PFSK-1 (cell line): ENCODE measurements around the gene S100A1.

ENCODE experiments used
- FOXP2 ChIP-seq: optimal IDR thresholded peaks from 2 replicates; pipeline ENCODE3; 2011; ENCODE audit warnings: borderline replicate concordance, control low read depth, inconsistent platforms; ENCODE audit not compliant: insufficient read depth; ENCODE audit errors: extremely low read length, extremely low read depth
- POLR2AphosphoS5 ChIP-seq: IDR thresholded peaks from 2 replicates; pipeline ENCODE4 v1.6.1; 2012; ENCODE audit warnings: low read depth, mild to moderate bottlenecking, control low read depth, low read length, moderate library complexity
- SIN3A ChIP-seq: IDR thresholded peaks from 2 replicates; pipeline ENCODE4 v1.6.1; 2012; ENCODE audit warnings: mild to moderate bottlenecking, low read length, moderate library complexity, borderline replicate concordance; ENCODE audit not compliant: insufficient read depth
- TAF1 ChIP-seq: IDR thresholded peaks from 2 replicates; pipeline ENCODE4 v1.6.1; 2012; ENCODE audit warnings: low read length, control low read depth, borderline replicate concordance; ENCODE audit not compliant: insufficient read depth
- TF ChIP-seq, protein P1 (sequence below), 2 experiments: IDR thresholded peaks; 2 replicates each; pipeline versions ENCODE4 v1.6.1 to v1.8.0; 2011 to 2012; ENCODE audit warnings: low read depth in 2 of 2, low read length in 2 of 2, control low read depth in 1 of 2, inconsistent platforms in 1 of 2, mild to moderate bottlenecking in 1 of 2, moderate library complexity in 1 of 2; ENCODE audit not compliant: insufficient read depth in 1 of 2

S100A1 gene

DNA sequence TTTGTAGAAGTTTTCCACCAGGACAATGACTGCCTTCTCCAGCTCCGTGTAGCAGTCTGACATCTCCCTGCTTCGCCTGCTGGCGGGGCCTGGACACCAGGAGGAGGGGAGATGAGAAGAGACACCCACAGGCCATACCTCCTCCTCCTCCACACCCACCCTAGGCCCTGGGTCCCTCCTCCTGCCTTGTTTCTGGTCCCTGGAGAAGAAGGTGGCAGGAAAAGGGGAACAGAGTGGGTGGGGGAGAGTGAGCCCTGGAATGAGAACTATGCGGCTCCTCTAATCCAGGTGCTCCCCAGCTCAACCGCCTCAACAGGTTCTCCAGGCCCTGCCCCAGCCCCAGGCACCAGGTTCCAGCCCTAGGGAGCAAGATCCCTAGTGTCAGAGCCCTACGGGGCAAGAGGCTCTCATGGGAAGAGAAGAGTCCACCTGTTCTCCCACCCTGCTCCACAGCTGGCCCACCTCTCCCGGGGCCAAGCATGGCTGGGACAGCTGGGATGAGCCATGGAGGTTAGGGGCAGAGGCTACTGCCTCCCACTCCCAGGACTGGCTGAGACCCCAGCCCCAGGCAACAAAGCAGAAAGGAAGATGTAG is 20.0 kb upstream of the S100A1 start:
- TF ChIP-seq FOXP2, result no peak
- TF ChIP-seq TAF1, result no peak
- TF ChIP-seq, protein P1, sequence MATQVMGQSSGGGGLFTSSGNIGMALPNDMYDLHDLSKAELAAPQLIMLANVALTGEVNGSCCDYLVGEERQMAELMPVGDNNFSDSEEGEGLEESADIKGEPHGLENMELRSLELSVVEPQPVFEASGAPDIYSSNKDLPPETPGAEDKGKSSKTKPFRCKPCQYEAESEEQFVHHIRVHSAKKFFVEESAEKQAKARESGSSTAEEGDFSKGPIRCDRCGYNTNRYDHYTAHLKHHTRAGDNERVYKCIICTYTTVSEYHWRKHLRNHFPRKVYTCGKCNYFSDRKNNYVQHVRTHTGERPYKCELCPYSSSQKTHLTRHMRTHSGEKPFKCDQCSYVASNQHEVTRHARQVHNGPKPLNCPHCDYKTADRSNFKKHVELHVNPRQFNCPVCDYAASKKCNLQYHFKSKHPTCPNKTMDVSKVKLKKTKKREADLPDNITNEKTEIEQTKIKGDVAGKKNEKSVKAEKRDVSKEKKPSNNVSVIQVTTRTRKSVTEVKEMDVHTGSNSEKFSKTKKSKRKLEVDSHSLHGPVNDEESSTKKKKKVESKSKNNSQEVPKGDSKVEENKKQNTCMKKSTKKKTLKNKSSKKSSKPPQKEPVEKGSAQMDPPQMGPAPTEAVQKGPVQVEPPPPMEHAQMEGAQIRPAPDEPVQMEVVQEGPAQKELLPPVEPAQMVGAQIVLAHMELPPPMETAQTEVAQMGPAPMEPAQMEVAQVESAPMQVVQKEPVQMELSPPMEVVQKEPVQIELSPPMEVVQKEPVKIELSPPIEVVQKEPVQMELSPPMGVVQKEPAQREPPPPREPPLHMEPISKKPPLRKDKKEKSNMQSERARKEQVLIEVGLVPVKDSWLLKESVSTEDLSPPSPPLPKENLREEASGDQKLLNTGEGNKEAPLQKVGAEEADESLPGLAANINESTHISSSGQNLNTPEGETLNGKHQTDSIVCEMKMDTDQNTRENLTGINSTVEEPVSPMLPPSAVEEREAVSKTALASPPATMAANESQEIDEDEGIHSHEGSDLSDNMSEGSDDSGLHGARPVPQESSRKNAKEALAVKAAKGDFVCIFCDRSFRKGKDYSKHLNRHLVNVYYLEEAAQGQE (IDR thresholded peaks at IDR 0.05; ENCODE audit: insufficient read depth in 1 of 2, low read depth in 2 of 2, low read length in 2 of 2), result no peak
- no peak for TF ChIP-seq SIN3A
- no peak for TF ChIP-seq POLR2AphosphoS5

DNA sequence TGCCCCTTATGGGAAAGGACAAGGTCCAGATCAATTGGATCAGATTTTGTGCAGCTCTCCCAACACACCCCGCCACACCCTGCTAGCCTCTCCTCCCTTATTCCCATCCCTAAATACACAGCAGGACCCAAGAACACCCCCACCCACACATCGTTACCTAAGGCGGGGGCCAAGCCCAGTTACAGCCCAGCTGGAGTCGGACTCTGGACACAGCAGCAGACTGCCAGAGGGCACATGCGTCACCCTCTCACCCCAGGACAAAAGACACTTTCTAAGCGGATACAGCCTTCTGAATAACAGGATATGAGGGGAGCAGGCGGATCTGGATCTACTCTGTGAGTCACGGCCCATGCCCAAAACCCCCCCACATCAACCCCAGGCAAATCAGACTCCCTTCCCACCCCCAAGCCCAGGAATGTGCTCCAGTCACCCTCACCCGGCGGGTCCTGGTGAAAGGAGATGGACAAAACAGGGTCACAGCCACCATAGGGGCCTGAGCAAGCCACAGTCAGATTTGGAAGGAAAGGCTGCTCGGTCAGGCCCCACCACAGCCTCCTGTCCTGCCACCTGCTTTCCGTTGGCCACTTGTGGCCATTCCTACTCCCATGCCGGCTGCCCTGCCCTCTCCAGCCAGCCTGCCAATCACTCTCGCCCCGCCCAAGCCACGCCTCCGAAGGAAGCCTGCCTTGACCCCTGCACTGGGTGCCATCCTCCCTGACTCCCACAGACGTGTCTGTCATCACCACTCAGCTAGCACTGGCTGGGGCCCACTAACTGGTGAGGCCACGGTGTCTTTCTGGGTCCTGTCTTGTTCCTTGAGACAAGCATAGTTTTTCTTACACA is 19.3 kb upstream of the S100A1 start:
- TF ChIP-seq SIN3A (peak; percentile 64; the same call in 1 of the 2 replicates), POLR2AphosphoS5 (peak; percentile 72), TAF1 (no peak; the same call in 1 of the 2 replicates), FOXP2 (no peak)
- TF ChIP-seq, protein P1 (IDR thresholded peaks at IDR 0.05; ENCODE audit: insufficient read depth in 1 of 2, low read depth in 2 of 2, low read length in 2 of 2), result peak in 1 of 2 experiments; percentile 64; a peak in 1 of 4 replicates

DNA sequence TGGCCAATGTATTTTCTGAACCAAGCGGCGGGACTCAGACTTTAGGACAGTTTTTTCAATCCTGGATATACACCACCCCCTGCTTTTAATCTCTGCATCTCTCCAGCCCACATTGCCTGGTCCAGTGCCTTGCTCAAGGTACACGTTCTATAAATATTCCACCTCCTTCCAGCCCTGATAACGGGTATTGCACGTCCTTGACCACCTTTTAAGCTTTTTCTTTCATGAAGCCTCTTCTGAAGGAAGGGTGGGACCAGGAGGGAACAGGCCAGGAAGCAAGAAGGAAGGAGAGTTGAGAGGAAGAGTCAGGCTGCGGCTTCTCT is 18.7 kb upstream of the S100A1 start:
- no peak for TF ChIP-seq POLR2AphosphoS5
- TF ChIP-seq SIN3A, result no peak
- no peak for TF ChIP-seq FOXP2
- TF ChIP-seq, protein P1 (IDR thresholded peaks at IDR 0.05; ENCODE audit: insufficient read depth in 1 of 2, low read depth in 2 of 2, low read length in 2 of 2), result no peak
- TF ChIP-seq TAF1, result no peak

DNA sequence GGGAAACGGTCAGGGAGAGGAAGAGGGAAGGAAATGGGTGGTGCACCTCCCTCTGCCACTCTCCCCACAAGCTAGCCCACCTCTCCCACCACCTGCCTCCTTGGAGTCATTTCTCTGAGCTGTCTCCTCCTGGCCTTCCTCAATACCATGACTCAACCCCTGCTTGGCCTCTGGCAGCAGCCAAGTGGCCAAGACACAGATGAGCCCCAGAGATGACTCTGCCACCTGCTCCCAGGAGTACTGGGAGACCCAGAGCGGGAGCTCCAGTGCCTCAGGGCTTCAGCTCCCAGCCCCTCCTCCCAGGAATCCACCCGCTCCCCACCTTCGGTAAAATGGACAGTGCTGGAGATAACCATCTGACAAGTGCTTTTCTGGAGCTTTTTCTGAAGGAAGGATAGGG is 17.9 kb upstream of the S100A1 start:
- TF ChIP-seq POLR2AphosphoS5 (no peak), FOXP2 (no peak), SIN3A (no peak), TAF1 (no peak)
- TF ChIP-seq, protein P1 (IDR thresholded peaks at IDR 0.05; ENCODE audit: insufficient read depth in 1 of 2, low read depth in 2 of 2, low read length in 2 of 2), result no peak
